Osteocyte (in vitro differentiated cells): ENCODE results near the gene SMIM22. TPM values are rescaled to one million over a fixed set of nuclear protein-coding genes. Genes with fewer than 3 reads are reported as not detected.

Source experiments
- DNase-seq: peaks from one replicate; pipeline ENCODE4 v3.0.0; 2021; ENCODE audit warnings: mixed read lengths; ENCODE audit not compliant: unreplicated experiment; ENCODE audit errors: extremely low spot score
- H3K27ac Mint-ChIP-seq: one replicate; pipeline ENCODE4 v1.8.0; 2021; ENCODE audit warnings: mild to moderate bottlenecking, mixed read lengths; ENCODE audit not compliant: unreplicated experiment
- H3K27me3 Mint-ChIP-seq: one replicate; pipeline ENCODE4 v1.8.0; 2021; ENCODE audit warnings: mixed read lengths; ENCODE audit not compliant: unreplicated experiment
- H3K36me3 Mint-ChIP-seq: one replicate; pipeline ENCODE4 v1.8.0; 2021; ENCODE audit warnings: mixed read lengths; ENCODE audit not compliant: unreplicated experiment
- H3K4me1 Mint-ChIP-seq: one replicate; pipeline ENCODE4 v1.8.0; 2021; ENCODE audit warnings: mixed read lengths; ENCODE audit not compliant: unreplicated experiment
- H3K4me3 Mint-ChIP-seq: one replicate; pipeline ENCODE4 v1.8.0; 2021; ENCODE audit warnings: mild to moderate bottlenecking, moderate library complexity, mixed read lengths; ENCODE audit not compliant: unreplicated experiment
- H3K9me3 Mint-ChIP-seq: one replicate; pipeline ENCODE4 v1.8.0; 2021; ENCODE audit warnings: mixed read lengths; ENCODE audit not compliant: unreplicated experiment
- CTCF ChIP-seq: fragments of 200-600 bp; sonication (generic); IDR thresholded peaks from 2 replicates; pipeline ENCODE4 v1.5.0; 2021; ENCODE audit warnings: antibody characterized with exemption, mild to moderate bottlenecking, moderate library complexity
- total RNA-seq: library from RNA; stranded (reverse); gene quantifications from 2 replicates; pipeline ENCODE4 v1.2.1, GENCODE V29; 2021

The SMIM22 gene
- total RNA-seq, 1 donor from 2014 or later, result not detected

- Mint-ChIP-seq H3K27ac (no peak overlapping the region), H3K4me3 (no peak overlapping the region), H3K9me3 (no peaks in the 10 kb centered on the region), H3K4me1 (no peaks in the 10 kb centered on the region), H3K36me3 (peaks cover 32% of the 10 kb centered on the region), H3K27me3 (no peaks in the 10 kb centered on the region)
- no peak for TF ChIP-seq CTCF
- no peak for DNase-seq
Measured at GRCh38 chr16:4754865-4755264, 40.3 kb upstream of the SMIM22 start.

- H3K4me1 Mint-ChIP-seq, result no peaks in the 10 kb centered on the region
- no peak for TF ChIP-seq CTCF
- H3K9me3 Mint-ChIP-seq, result no peaks in the 10 kb centered on the region
- H3K36me3 Mint-ChIP-seq, result peaks cover 37% of the 10 kb centered on the region
- DNase-seq, result no peak
- H3K27ac Mint-ChIP-seq, result no peak overlapping the region
- no peak overlapping the region for H3K4me3 Mint-ChIP-seq
- no peaks in the 10 kb centered on the region for H3K27me3 Mint-ChIP-seq
Measured at GRCh38 chr16:4755687-4756086, 39.5 kb upstream of the SMIM22 start.

GRCh38 chr16:4760221-4760910 lies 34.8 kb upstream of the SMIM22 start:
- H3K4me3 Mint-ChIP-seq, result no peak overlapping the region

GRCh38 chr16:4762205-4762604 lies 33.0 kb upstream of the SMIM22 start:
- no peak overlapping the region for H3K4me3 Mint-ChIP-seq
- H3K4me1 Mint-ChIP-seq, result peaks cover 10% of the 10 kb centered on the region
- TF ChIP-seq CTCF, result no peak
- no peak for DNase-seq
- H3K27ac Mint-ChIP-seq, result no peak overlapping the region
- H3K9me3 Mint-ChIP-seq, result no peaks in the 10 kb centered on the region
- peaks cover 33% of the 10 kb centered on the region for H3K36me3 Mint-ChIP-seq
- no peaks in the 10 kb centered on the region for H3K27me3 Mint-ChIP-seq

More at GRCh38 chr16:4760221-4760910, 34.8 kb upstream of the SMIM22 start:
- Mint-ChIP-seq H3K9me3 (no peaks in the 10 kb centered on the region), H3K36me3 (peaks cover 40% of the 10 kb centered on the region), H3K27ac (no peak overlapping the region), H3K4me1 (no peaks in the 10 kb centered on the region), H3K27me3 (no peaks in the 10 kb centered on the region)
- DNase-seq, result no peak
- TF ChIP-seq CTCF, result no peak

- TF ChIP-seq CTCF, result no peak
- H3K9me3 Mint-ChIP-seq, result no peaks in the 10 kb centered on the region
- peaks cover 27% of the 10 kb centered on the region for H3K36me3 Mint-ChIP-seq
Measured at GRCh38 chr16:4763791-4764190, 31.4 kb upstream of the SMIM22 start.

More at GRCh38 chr16:4763791-4764190, 31.4 kb upstream of the SMIM22 start:
- DNase-seq, result no peak
- H3K27ac Mint-ChIP-seq, result no peak overlapping the region
- H3K27me3 Mint-ChIP-seq, result no peaks in the 10 kb centered on the region
- no peak overlapping the region for H3K4me3 Mint-ChIP-seq
- peaks cover 22% of the 10 kb centered on the region for H3K4me1 Mint-ChIP-seq
